ENCODE measurements around the gene FAAP24.
"Not testable (repeated sequence)": the region's sequence is repeated elsewhere in the genome, so short reads cannot be mapped to it uniquely, and the experiment has no call there.

The FAAP24 gene

GRCh38 chr19:33024398-33024797, 52.4 kb downstream of the FAAP24 start:
- TF ChIP-seq CTCF (IDR thresholded peaks at IDR 0.05; ENCODE audit: low read depth, low read length): no peak
- DNase-seq (ENCODE audit: low read depth in 2 of 2): no peak
- no peak overlapping the region for H3K4me3 ChIP-seq (replicated peaks in 1 of 2; ENCODE audit: low read depth in 2 of 2, low read length in 2 of 2)

GRCh38 chr19:33025468-33026238, 53.6 kb downstream of the FAAP24 start:
- not testable (repeated sequence) for H3K4me3 ChIP-seq (replicated peaks in 1 of 2; ENCODE audit: low read depth in 2 of 2, low read length in 2 of 2); DNase-seq (ENCODE audit: low read depth in 2 of 2)

- not testable (repeated sequence) for DNase-seq (ENCODE audit: low read depth in 2 of 2); H3K4me3 ChIP-seq (replicated peaks in 1 of 2; ENCODE audit: low read depth in 2 of 2, low read length in 2 of 2)
Measured at GRCh38 chr19:33026602-33027001, 54.6 kb downstream of the FAAP24 start.

Data from cardiac fibroblast (primary cell).